HG03280 (cell line): ENCODE data around the gene U2AF1L4.
A peak's percentile ranks its signal among the peaks of the same experiment; 100 is the strongest.
"Not testable (repeated sequence)": the region's sequence is repeated elsewhere in the genome, so short reads cannot be mapped to it uniquely, and the experiment has no call there.

Experiments
- ATAC-seq: cut with Tn5 transposase; IDR thresholded peaks from one replicate; pipeline ENCODE4 v1.9.1; 2021; ENCODE audit warnings: mild to moderate bottlenecking, moderate library complexity; ENCODE audit not compliant: unreplicated experiment

Gene U2AF1L4

GRCh38 chr19:35781650-35782049 is 36.4 kb upstream of the U2AF1L4 start:
- ATAC-seq = no peak

DNA sequence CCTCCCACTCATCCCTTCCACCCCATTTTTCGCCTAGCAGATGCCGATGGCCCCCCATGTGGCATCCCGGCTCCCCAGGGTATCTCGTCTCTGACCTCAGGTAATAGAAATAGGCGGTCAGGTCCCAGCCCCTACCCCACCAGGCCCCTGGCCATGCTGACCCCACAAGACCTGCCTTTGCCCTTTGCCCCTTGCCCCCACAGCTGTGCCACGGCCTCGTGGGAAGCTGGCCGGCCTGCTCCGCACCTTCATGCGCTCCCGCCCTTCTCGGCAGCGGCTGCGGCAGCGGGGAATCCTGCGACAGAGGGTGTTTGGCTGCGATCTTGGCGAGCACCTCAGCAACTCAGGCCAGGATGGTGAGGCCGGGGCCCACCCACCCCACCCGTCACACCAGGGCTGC is 35.5 kb upstream of the U2AF1L4 start:
- no peak for ATAC-seq

GRCh38 chr19:35780058-35780457 is 34.8 kb upstream of the U2AF1L4 start:
- no peak for ATAC-seq

- ATAC-seq = no peak
Measured at GRCh38 chr19:35779033-35779432, 33.8 kb upstream of the U2AF1L4 start.

DNA sequence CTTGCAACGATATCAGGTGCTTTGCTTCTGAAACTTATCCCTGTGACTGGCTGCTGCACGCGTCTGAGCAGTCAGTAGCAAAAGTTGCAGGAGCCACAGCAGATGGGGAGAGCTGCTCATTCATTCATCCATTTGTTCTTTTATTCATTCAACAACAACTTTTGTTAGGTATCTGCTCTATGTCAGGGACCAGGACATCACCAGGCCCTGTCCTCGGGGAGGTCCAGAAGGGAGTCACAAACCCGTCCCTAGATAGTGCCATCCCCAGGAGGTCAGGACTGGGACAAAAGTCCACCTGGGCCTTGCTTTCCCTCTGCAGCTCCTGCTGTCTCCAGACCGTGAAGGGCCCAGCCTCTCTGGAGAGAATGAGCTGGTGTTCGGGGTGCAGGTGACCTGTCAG is 32.7 kb upstream of the U2AF1L4 start:
- no peak for ATAC-seq

GRCh38 chr19:35777086-35777841 is 32.0 kb upstream of the U2AF1L4 start:
- no peak for ATAC-seq

GRCh38 chr19:35776102-35776788 is 31.0 kb upstream of the U2AF1L4 start:
- ATAC-seq = no peak

GRCh38 chr19:35775298-35776101 is 30.3 kb upstream of the U2AF1L4 start, which contains the start of gene ARHGAP33:
Gene ARHGAP33 (plus strand): TSS chr19:35775564. CDS start chr19:35775659, 95 bp downstream.
- ATAC-seq = peak; percentile 92

- no peak for ATAC-seq
Measured at GRCh38 chr19:35775046-35775297, 29.8 kb upstream of the U2AF1L4 start.

DNA sequence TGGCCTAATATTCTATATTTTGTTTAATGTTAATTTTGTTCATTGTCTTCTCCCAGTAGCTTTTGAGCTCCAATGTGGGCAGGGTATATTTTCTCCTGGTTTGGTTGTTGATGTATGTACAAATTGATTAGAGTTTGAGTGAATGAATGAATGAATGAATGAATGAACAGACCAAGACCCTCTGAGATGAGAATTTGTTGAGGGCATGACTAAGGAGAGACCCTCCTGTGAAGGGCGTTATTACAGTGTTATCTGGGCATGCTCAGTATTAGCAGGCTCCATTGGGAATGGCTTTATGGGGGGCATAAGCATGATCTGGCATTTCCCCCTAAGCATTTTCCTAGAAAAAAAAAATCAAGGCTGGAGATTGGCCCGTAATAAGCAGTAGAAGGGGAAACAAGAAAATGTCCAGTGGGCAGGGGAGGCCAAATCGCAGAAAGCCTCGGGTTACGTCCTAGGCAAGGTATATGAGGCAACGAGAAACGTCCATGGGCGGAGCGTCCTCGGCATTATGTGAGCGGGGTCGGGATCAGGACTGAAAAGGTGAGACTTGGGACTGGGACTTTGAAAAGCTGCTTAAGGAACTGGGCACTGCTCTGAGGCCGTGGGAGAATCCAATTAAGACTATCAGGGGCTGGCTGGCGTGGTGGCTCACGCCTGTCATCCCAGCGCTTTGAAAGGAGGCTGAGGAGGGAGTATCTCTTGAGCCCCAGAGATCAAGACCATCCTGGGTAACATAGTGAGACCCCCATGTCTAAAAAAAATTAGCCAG is 29.2 kb upstream of the U2AF1L4 start:
- ATAC-seq = no peak

GRCh38 chr19:35773020-35773806 is 28.0 kb upstream of the U2AF1L4 start:
- no peak for ATAC-seq

GRCh38 chr19:35772362-35772761 is 27.1 kb upstream of the U2AF1L4 start:
- ATAC-seq = not testable (repeated sequence)

- no peak for ATAC-seq
Measured at GRCh38 chr19:35768082-35768421, 22.8 kb upstream of the U2AF1L4 start.

DNA sequence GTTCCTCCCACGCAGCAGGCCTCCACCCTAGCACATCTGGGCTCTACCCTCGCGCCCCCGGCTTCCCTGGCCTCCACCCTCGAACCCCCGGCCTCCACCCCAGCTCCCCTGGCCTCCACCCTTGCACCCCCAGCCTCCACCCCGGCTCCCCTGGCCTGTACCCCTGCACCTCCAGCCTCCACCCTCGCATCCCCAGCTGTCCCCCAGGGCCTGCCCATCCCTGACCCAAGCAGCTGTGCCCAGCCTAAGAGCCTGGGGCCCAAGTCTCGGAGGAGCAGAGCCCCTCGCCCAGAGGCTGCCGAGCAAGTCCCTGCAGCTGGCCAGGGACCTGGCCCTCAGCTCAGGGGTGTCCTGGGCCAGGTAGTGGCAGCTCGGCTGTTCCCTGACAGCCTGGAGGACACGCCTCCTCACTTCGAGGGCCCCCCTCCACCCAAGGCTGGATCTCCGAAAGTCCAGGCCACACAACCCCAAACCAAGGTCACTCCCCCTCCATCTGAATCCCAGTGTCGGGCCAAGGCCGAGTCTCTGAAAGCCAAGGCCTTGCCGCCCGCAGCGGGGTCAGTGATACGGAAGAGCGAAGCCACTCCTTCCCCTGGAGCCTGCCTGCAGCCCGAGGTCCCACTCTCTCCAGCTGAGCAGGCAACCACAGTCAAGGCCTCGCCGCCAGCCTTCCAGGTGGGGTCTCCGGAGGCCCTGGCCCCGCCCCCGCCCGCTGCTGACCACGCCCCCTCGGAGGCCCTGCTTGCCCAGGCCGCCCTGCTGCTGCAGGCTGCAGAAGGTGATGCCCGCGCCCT is 22.3 kb upstream of the U2AF1L4 start:
- no peak for ATAC-seq

DNA sequence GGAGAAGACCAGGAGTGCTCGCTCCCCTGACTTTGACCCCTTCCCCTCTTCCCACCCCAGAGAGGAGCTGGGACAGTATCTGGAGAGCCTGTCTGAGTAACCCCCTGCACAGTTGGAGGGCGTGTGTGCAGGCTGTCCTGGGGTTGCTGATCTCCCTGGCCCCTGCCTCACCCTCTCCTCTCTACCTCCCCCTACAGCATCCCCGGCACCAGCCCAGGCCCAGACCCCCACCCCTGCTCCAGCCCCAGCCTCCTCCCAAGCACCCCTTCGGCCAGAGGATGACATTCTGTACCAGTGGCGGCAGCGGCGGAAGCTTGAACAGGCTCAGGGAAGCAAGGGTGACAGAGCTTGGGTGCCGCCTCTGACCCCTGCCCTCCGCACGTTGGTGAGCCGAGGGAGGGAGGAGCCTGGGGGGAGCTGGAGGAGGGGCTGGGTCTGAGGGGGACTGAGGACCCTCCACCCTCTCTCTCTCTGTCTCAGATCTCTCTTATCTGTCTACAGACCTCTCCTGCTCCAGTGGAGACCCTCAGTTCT is 21.4 kb upstream of the U2AF1L4 start:
- ATAC-seq = no peak

GRCh38 chr19:35764432-35765315 is 19.5 kb upstream of the U2AF1L4 start:
- no peak for ATAC-seq

DNA sequence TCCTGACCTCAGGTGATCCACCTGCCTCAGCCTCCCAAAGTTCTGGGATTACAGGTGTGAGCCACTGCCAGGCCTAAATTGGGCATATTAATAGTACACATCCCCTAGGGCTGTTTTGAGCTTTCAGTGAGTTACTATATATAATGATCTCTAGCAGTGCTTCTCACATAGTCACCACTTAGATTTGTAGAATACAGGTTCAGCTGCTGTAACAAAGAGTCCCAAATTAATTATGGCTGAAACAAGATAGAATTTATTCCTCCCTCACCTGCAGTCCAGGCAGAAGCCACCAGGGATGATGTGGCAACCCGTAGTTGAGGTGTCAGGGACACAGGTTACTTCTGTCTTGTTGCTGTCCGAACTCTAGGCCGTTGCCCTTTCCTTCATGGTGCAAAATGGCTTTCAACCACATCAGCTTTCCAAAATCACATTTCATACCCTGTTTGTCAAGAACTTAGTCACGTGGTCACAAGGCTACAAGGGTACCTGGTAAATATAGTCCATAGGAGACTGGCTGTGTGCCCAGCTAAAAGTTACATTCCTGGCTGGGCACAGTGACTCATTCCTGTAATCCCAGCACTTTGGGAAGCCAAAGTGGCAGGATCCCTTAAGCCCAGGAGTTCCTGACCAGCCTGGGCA is 15.6 kb upstream of the U2AF1L4 start:
- ATAC-seq = no peak

DNA sequence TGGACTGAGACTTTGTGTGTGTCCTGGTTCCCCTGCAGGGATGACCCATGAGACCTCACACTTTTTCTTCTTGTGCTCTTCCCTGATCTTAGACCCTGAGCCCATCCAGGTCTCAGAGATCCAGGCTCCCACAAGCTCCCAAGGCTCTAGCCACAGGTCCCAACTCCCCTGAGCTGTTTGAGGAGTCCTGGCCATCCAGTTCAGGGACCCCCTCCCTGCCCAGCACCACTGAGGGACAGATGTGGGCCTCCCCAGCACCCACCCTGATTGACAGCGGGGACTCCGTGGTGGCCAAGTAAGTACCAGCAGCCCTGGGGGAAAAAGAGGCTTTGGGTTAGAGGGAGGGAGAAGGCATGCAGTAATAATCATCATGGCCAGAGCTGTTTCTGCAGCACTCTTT is 14.5 kb upstream of the U2AF1L4 start:
- ATAC-seq = no peak
